Right lung (tissue), 5 donors: Measurements from ENCODE around the gene SLC35F1. TPM values are rescaled to one million over a fixed set of nuclear protein-coding genes. Genes with fewer than 3 reads are reported as not detected.

Source experiments
- DNase-seq, 2 donors: peaks; one replicate each; pipeline ENCODE4 v3.0.0-alpha.2; 2013
- polyA plus RNA-seq, 5 donors: library from polyadenylated mRNA; unstranded; fragments of 120-200 nt; gene quantifications; one replicate each; pipeline versions ENCODE4 v1.2.1 to v1.2.3, GENCODE V29; 2013; ENCODE audit warnings: inconsistent platforms in 1 of 5, low replicate concordance in 1 of 5; ENCODE audit not compliant: insufficient read length in 5 of 5, insufficient read depth in 1 of 5

The SLC35F1 gene
- polyA plus RNA-seq, 5 donors = 2.6 to 3.7 (median 3.1) TPM

- no peak for DNase-seq
Observed at GRCh38 chr6:118350881-118351430, 443.9 kb downstream of the SLC35F1 start.

- DNase-seq = no peak
Observed at GRCh38 chr6:118353564-118353963, 446.5 kb downstream of the SLC35F1 start.

DNA sequence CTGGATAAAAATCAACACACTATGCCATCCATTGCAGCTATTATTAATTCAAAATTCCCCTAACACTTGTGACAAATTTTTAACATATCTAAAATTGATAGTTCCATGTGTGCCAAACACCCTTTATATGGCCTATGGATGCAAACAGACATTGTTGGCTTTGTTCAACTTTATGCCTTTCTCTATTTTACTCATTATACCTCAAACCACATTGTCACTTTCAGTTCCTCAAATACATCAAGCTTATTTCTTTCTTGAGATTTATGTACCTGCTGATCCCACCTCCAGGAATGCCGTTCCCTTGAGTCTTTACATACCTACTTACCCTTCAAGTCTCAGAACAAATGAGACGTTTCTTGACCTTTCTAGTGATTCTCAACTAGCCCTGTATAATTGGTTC lies 447.6 kb downstream of the SLC35F1 start:
- DNase-seq = no peak

DNA sequence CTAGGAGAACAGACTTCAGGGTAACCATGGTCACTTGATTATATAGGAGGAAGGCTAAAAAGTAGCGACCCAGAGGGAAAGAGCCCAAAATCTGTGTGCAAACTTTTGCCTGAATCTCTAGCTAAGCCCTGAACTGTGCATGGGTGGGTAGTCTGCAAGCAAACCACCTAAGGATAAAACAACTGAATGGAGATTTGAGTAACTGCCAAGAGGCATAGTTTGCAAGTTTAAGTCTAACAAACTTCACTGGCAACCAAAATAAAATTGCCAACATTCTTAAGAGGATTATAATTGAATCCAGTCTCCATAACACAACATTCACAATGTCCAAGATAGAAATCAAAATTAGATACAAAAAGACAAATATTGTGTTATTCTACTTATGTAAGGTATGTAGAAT lies 449.0 kb downstream of the SLC35F1 start:
- no peak for DNase-seq

DNA sequence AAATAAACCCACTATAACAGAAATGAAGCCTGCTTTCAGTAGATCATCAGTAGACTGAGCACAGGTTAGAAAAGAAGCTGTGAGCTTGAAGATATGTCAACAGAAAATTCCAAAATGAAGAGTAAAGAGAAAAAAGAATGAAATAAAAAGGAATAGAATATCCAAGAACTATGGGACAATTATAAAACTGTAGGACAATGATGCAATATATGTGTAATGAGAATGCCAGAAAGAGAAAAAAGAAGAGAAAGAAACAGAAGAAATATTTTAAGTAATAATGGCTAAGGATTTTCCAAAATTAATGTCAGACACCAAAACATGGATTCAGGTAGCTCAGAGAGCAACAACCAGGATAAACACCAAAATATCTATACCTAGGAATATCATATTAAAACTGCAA lies 449.6 kb downstream of the SLC35F1 start:
- no peak for DNase-seq

Other genes with a start within 250 kb of the SLC35F1 start
- gene NUS1, start 231.8 kb upstream of the SLC35F1 start, polyA plus RNA-seq = 10 to 100 TPM; 32.4 to 47.2 (median 39.8) TPM